Measurements from ENCODE around the gene CPSF3. TPM values are rescaled to one million over a fixed set of nuclear protein-coding genes. Genes with fewer than 3 reads are reported as not detected.

Gene CPSF3
- total RNA-seq, 1 donor: 38.4 TPM

DNA sequence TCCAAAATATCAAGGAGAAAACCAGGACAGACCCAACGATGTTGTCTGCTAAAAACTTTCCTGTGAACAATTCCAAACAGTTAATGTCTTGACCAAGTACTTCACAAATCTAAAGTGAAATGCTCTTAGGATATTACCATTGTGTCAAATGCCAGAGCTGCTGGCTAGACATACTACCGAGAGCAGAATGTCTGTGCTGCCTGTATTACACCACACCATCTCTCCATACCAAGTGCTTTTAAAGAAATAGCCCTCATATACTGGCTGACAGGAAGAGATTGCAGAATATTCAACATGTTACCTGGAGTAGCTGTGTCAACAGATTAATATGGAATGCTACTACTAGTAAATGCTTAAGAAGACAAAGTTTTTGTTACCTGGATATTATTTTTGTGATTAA, 69.5 kb downstream of the CPSF3 start:
- peaks cover 18% of the 10 kb centered on the region for H3K4me1 ChIP-seq (ENCODE audit: insufficient read depth, low read length)
- TF ChIP-seq, protein P1, sequence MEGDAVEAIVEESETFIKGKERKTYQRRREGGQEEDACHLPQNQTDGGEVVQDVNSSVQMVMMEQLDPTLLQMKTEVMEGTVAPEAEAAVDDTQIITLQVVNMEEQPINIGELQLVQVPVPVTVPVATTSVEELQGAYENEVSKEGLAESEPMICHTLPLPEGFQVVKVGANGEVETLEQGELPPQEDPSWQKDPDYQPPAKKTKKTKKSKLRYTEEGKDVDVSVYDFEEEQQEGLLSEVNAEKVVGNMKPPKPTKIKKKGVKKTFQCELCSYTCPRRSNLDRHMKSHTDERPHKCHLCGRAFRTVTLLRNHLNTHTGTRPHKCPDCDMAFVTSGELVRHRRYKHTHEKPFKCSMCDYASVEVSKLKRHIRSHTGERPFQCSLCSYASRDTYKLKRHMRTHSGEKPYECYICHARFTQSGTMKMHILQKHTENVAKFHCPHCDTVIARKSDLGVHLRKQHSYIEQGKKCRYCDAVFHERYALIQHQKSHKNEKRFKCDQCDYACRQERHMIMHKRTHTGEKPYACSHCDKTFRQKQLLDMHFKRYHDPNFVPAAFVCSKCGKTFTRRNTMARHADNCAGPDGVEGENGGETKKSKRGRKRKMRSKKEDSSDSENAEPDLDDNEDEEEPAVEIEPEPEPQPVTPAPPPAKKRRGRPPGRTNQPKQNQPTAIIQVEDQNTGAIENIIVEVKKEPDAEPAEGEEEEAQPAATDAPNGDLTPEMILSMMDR (IDR thresholded peaks at IDR 0.05; ENCODE audit: extremely low read depth, low read depth, low read length): no peak
- H3K4me3 ChIP-seq (ENCODE audit: insufficient read depth, low read length): no peak overlapping the region
- H3K4me2 ChIP-seq (ENCODE audit: insufficient read depth, low read length): no peak overlapping the region
- H3K36me3 ChIP-seq (ENCODE audit: insufficient read depth, low read length): peaks cover 82% of the 10 kb centered on the region
- no peaks in the 10 kb centered on the region for H3K27me3 ChIP-seq (ENCODE audit: insufficient read depth, low read length)
- H4K20me1 ChIP-seq (ENCODE audit: insufficient read depth, low read length): peaks cover 2% of the 10 kb centered on the region
- no peak for DNase-seq (ENCODE audit: insufficient read length, low spot score, missing footprints)
- H3K27ac ChIP-seq (ENCODE audit: low read depth, low read length): no peak overlapping the region
- H2AFZ ChIP-seq (ENCODE audit: low read length): no peak overlapping the region
- H3K79me2 ChIP-seq (ENCODE audit: insufficient read depth, low read length): peaks cover 11% of the 10 kb centered on the region
- no peaks in the 10 kb centered on the region for H3K9me3 ChIP-seq (ENCODE audit: low read depth, low read length)

DNA sequence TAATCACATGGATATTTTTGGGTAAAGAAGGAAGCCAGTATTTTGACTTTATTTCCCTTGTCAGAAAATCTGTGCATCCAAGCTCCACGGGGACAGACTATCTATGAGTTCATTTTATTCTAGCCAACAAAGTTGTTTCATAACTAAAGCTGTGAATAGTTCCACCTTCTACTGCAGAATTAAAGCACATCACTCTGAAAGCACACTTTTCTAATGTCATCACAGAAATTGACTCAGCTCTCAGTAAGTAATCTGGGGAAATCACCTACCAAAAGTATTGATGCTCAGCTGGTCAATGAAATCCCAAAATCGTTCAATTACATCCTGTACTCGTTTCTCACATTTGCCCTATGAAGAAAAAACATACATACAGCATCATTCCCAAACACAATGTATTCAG, 70.0 kb downstream of the CPSF3 start:
- Histone ChIP-seq H3K79me2 (ENCODE audit: insufficient read depth, low read length) (peaks cover 9% of the 10 kb centered on the region), H3K9me3 (ENCODE audit: low read depth, low read length) (no peaks in the 10 kb centered on the region), H3K4me2 (ENCODE audit: insufficient read depth, low read length) (no peak overlapping the region), H3K4me1 (ENCODE audit: insufficient read depth, low read length) (peaks cover 18% of the 10 kb centered on the region), H3K36me3 (ENCODE audit: insufficient read depth, low read length) (peaks cover 79% of the 10 kb centered on the region), H3K27me3 (ENCODE audit: insufficient read depth, low read length) (no peaks in the 10 kb centered on the region), H4K20me1 (ENCODE audit: insufficient read depth, low read length) (peaks cover 2% of the 10 kb centered on the region), H3K27ac (ENCODE audit: low read depth, low read length) (no peak overlapping the region), H3K4me3 (ENCODE audit: insufficient read depth, low read length) (no peak overlapping the region), H2AFZ (ENCODE audit: low read length) (no peak overlapping the region)
- no peak for DNase-seq (ENCODE audit: insufficient read length, low spot score, missing footprints)
- TF ChIP-seq, protein P1 (IDR thresholded peaks at IDR 0.05; ENCODE audit: extremely low read depth, low read depth, low read length): no peak

DNA sequence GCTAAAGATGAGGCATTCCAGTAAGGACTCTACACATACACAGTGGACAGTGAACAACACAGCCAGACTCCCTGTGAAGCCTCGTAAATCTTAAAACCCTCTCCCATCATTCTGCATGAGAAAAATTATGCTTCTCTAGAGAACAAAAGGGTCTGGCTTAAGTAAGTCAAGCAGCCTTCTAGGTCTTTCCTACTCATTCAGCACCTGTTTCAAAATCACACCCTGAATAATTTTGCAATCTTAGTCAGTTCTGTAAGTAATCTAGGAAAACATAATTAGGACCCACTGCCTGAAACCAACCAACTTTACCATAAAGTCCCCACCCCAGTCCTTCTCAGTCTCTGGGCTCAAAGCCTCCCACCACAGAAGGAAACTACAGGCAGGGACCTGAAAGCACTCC, 70.6 kb downstream of the CPSF3 start:
- peaks cover 79% of the 10 kb centered on the region for H3K36me3 ChIP-seq (ENCODE audit: insufficient read depth, low read length)

DNA sequence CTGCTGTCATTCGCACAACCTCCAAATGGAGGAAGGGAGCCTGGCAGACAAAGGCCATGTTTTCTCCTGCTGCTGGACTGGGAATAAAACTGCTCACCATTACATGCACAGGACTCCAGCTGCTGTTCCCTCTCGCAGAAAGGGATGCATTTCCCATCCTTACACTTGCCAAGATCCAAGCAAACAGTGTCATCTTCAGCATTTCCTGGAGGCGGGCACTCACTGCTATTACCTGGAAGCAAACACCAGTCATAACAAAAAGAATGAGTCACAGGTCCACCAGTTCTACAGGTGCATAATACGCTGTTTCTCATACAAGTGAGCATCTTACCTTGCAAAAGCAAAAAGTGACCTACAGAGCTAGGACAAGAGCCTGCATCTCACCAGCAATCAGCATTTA, 73.6 kb downstream of the CPSF3 start:
- Histone ChIP-seq H4K20me1 (ENCODE audit: insufficient read depth, low read length) (peaks cover 2% of the 10 kb centered on the region), H3K9me3 (ENCODE audit: low read depth, low read length) (no peaks in the 10 kb centered on the region), H3K4me1 (ENCODE audit: insufficient read depth, low read length) (peaks cover 14% of the 10 kb centered on the region), H3K79me2 (ENCODE audit: insufficient read depth, low read length) (peaks cover 5% of the 10 kb centered on the region), H3K36me3 (ENCODE audit: insufficient read depth, low read length) (peaks cover 56% of the 10 kb centered on the region), H3K4me2 (ENCODE audit: insufficient read depth, low read length) (no peak overlapping the region), H3K27ac (ENCODE audit: low read depth, low read length) (no peak overlapping the region), H3K27me3 (ENCODE audit: insufficient read depth, low read length) (no peaks in the 10 kb centered on the region), H2AFZ (ENCODE audit: low read length) (no peak overlapping the region), H3K4me3 (ENCODE audit: insufficient read depth, low read length) (no peak overlapping the region)
- TF ChIP-seq, protein P1 (IDR thresholded peaks at IDR 0.05; ENCODE audit: extremely low read depth, low read depth, low read length): no peak
- DNase-seq (ENCODE audit: insufficient read length, low spot score, missing footprints): no peak

More for the DNA sequence above, 70.6 kb downstream of the CPSF3 start:
- Histone ChIP-seq H3K27me3 (ENCODE audit: insufficient read depth, low read length) (no peaks in the 10 kb centered on the region), H3K79me2 (ENCODE audit: insufficient read depth, low read length) (peaks cover 9% of the 10 kb centered on the region), H4K20me1 (ENCODE audit: insufficient read depth, low read length) (peaks cover 2% of the 10 kb centered on the region), H3K9me3 (ENCODE audit: low read depth, low read length) (no peaks in the 10 kb centered on the region), H3K4me3 (ENCODE audit: insufficient read depth, low read length) (no peak overlapping the region), H3K27ac (ENCODE audit: low read depth, low read length) (no peak overlapping the region), H2AFZ (ENCODE audit: low read length) (no peak overlapping the region), H3K4me2 (ENCODE audit: insufficient read depth, low read length) (no peak overlapping the region), H3K4me1 (ENCODE audit: insufficient read depth, low read length) (peaks cover 18% of the 10 kb centered on the region)
- no peak for DNase-seq (ENCODE audit: insufficient read length, low spot score, missing footprints)
- TF ChIP-seq, protein P1 (IDR thresholded peaks at IDR 0.05; ENCODE audit: extremely low read depth, low read depth, low read length): no peak
